ENCODE measurements around the gene COL25A1.

- TF ChIP-seq CTCF (IDR thresholded peaks at IDR 0.05) = no peak
- no peak for TF ChIP-seq POLR2A (IDR thresholded peaks at IDR 0.05)
Observed at GRCh38 chr4:109156356-109156755, 146.1 kb downstream of the COL25A1 start.

Data from heart left ventricle (tissue), 13 donors.